Small intestine (tissue), 7 donors: ENCODE measurements around the gene ARHGAP10. TPM values are rescaled to one million over a fixed set of nuclear protein-coding genes. Genes with fewer than 3 reads are reported as not detected.

Experiments used
- DNase-seq, 2 donors: peaks; one replicate each; pipeline versions ENCODE4 v3.0.0 to v3.0.0-alpha.2; 2013
- FAIRE-seq: peaks from 2 replicates; lab custom pipeline; 2012; peaks lifted over from hg19 to GRCh38; lab: Jason Lieb, UNC
- H3K27ac ChIP-seq, 3 donors: one replicate each; pipeline ENCODE4 v1.5.1; 2013; ENCODE audit warnings: low read length in 2 of 3, mild to moderate bottlenecking in 2 of 3, control low read depth in 1 of 3, inconsistent platforms in 1 of 3, low read depth in 1 of 3, moderate library complexity in 1 of 3
- H3K27me3 ChIP-seq, 3 donors: one replicate each; pipeline ENCODE4 v1.6.1; 2013; ENCODE audit warnings: low read length in 3 of 3, inconsistent platforms in 1 of 3; ENCODE audit not compliant: control insufficient read depth in 3 of 3, insufficient read depth in 3 of 3
- H3K36me3 ChIP-seq, 3 donors: one replicate each; pipeline ENCODE4 v1.6.1; 2013; ENCODE audit warnings: low read length in 3 of 3, inconsistent platforms in 1 of 3, low read depth in 1 of 3, mild to moderate bottlenecking in 1 of 3, moderate library complexity in 1 of 3; ENCODE audit not compliant: control insufficient read depth in 3 of 3, insufficient read depth in 2 of 3
- H3K4me1 ChIP-seq, 3 donors: one replicate each; pipeline ENCODE4 v1.6.1; 2013; ENCODE audit warnings: low read length in 2 of 3, inconsistent platforms in 1 of 3, low read depth in 1 of 3, mild to moderate bottlenecking in 1 of 3, moderate library complexity in 1 of 3; ENCODE audit not compliant: control insufficient read depth in 3 of 3, insufficient read depth in 2 of 3
- H3K4me3 ChIP-seq, 3 donors: one replicate each; pipeline ENCODE4 v1.5.1; 2013; ENCODE audit warnings: low read length in 3 of 3, control low read depth in 1 of 3, inconsistent platforms in 1 of 3, low read depth in 1 of 3, mild to moderate bottlenecking in 1 of 3, moderate library complexity in 1 of 3
- H3K9me3 ChIP-seq, 2 donors: one replicate each; pipeline ENCODE4 v1.6.1; 2013; ENCODE audit warnings: low read depth in 1 of 2, low read length in 1 of 2; ENCODE audit not compliant: control insufficient read depth in 2 of 2, insufficient read depth in 1 of 2
- WGBS, 3 donors: extraction: QIAGEN DNeasy Blood & Tissue Kit; methylation state at CpG; one replicate each; pipeline ENCODE4 v1.1.7; 2013; 5-methylcytosine and 5-hydroxymethylcytosine counted together
- polyA plus RNA-seq, 4 donors: library from polyadenylated mRNA; stranded (reverse) in 3 of 4; unstranded in 1 of 4; fragments of 200-250 nt in 3 of 4; fragments of 120-200 nt in 1 of 4; gene quantifications; one replicate each; pipeline versions ENCODE4 v1.2.1 to v1.2.3, GENCODE V29; 2013
- donor health status: healthy with polysubstance abuse.
- donor health status: control.
- donor health status: control.
- donor health status: Bipolar disorder and iron deficiency.
- donor health status: healthy.

The ARHGAP10 gene
- polyA plus RNA-seq, 4 donors, result 3.4 to 13.2 (median 6.7) TPM

GRCh38 chr4:147944249-147944648, 212.4 kb downstream of the ARHGAP10 start:
- H3K36me3 ChIP-seq, result peaks cover 0 to 9% (median 0%) of the 10 kb centered on the region in 3 donors
- no peak for FAIRE-seq
- no peak overlapping the region for H3K27ac ChIP-seq
- H3K4me1 ChIP-seq, result peaks cover 0 to 2% (median 2%) of the 10 kb centered on the region in 3 donors
- DNase-seq, result no peak
- WGBS, 3 donors, result 57 to 86% (median 64%) methylated on average over 1 of the region's 1 CpG
- H3K27me3 ChIP-seq, result no peaks in the 10 kb centered on the region
- no peak overlapping the region for H3K4me3 ChIP-seq
- no peaks in the 10 kb centered on the region for H3K9me3 ChIP-seq

GRCh38 chr4:147944670-147945260, 212.9 kb downstream of the ARHGAP10 start:
- Histone ChIP-seq H3K27me3 (no peaks in the 10 kb centered on the region), H3K4me3 (no peak overlapping the region), H3K9me3 (no peaks in the 10 kb centered on the region), H3K27ac (no peak overlapping the region), H3K4me1 (peaks cover 0 to 2% (median 2%) of the 10 kb centered on the region in 3 donors), H3K36me3 (peaks cover 0 to 9% (median 0%) of the 10 kb centered on the region in 3 donors)
- no peak for DNase-seq
- WGBS, 3 donors, result 88 to 93% (median 91%) methylated on average over 10 of the region's 10 CpGs
- FAIRE-seq, result no peak

- Histone ChIP-seq H3K4me1 (peaks cover 0 to 2% (median 0%) of the 10 kb centered on the region in 3 donors), H3K27me3 (no peaks in the 10 kb centered on the region), H3K9me3 (no peaks in the 10 kb centered on the region), H3K27ac (no peak overlapping the region), H3K4me3 (no peak overlapping the region), H3K36me3 (peaks cover 0 to 9% (median 2%) of the 10 kb centered on the region in 3 donors)
- WGBS, 3 donors, result 94 to 99% (median 97%) methylated on average over 5 of the region's 5 CpGs
- DNase-seq (no peak), FAIRE-seq (no peak)
These were observed 216.4 kb downstream of the ARHGAP10 start for GRCh38 chr4:147948336-147948735.

GRCh38 chr4:147950261-147950660, 218.4 kb downstream of the ARHGAP10 start:
- 93 to 96% (median 96%) methylated on average over 1 of the region's 1 CpG for WGBS, 3 donors
- Histone ChIP-seq H3K9me3 (no peaks in the 10 kb centered on the region), H3K4me1 (no peaks in the 10 kb centered on the region), H3K36me3 (peaks cover 0 to 9% (median 2%) of the 10 kb centered on the region in 3 donors), H3K27me3 (no peaks in the 10 kb centered on the region), H3K27ac (no peak overlapping the region), H3K4me3 (no peak overlapping the region)
- FAIRE-seq, result no peak
- no peak for DNase-seq

GRCh38 chr4:147950841-147951240, 219.0 kb downstream of the ARHGAP10 start:
- WGBS, 3 donors, result 42 to 78% (median 64%) methylated on average over 2 of the region's 2 CpGs
- H3K27me3 ChIP-seq, result no peaks in the 10 kb centered on the region
- no peaks in the 10 kb centered on the region for H3K4me1 ChIP-seq
- H3K36me3 ChIP-seq, result peaks cover 0 to 7% (median 2%) of the 10 kb centered on the region in 3 donors
- H3K9me3 ChIP-seq, result no peaks in the 10 kb centered on the region
- no peak for FAIRE-seq
- no peak overlapping the region for H3K4me3 ChIP-seq
- no peak overlapping the region for H3K27ac ChIP-seq
- DNase-seq, result no peak

GRCh38 chr4:147954850-147955249, 223.0 kb downstream of the ARHGAP10 start:
- Histone ChIP-seq H3K4me3 (no peak overlapping the region), H3K36me3 (peaks cover 0 to 2% (median 0%) of the 10 kb centered on the region in 3 donors), H3K9me3 (no peaks in the 10 kb centered on the region), H3K4me1 (no peaks in the 10 kb centered on the region), H3K27ac (no peak overlapping the region), H3K27me3 (no peaks in the 10 kb centered on the region)
- FAIRE-seq (no peak), DNase-seq (no peak)
- WGBS, 3 donors, result 85 to 91% (median 91%) methylated on average over 2 of the region's 2 CpGs

- no peak for DNase-seq
- Histone ChIP-seq H3K4me1 (no peaks in the 10 kb centered on the region), H3K9me3 (no peaks in the 10 kb centered on the region), H3K4me3 (no peak overlapping the region), H3K36me3 (no peaks in the 10 kb centered on the region), H3K27ac (no peak overlapping the region), H3K27me3 (no peaks in the 10 kb centered on the region)
- FAIRE-seq, result no peak
- 64 to 78% (median 78%) methylated on average over 4 of the region's 4 CpGs for WGBS, 3 donors
These were observed 224.1 kb downstream of the ARHGAP10 start for GRCh38 chr4:147955827-147956558.

GRCh38 chr4:147957446-147957845, 225.6 kb downstream of the ARHGAP10 start:
- no peaks in the 10 kb centered on the region for H3K9me3 ChIP-seq
- WGBS, 3 donors, result 85 to 87% (median 86%) methylated on average over 3 of the region's 3 CpGs
- FAIRE-seq, result no peak

More at GRCh38 chr4:147957446-147957845, 225.6 kb downstream of the ARHGAP10 start:
- Histone ChIP-seq H3K36me3 (no peaks in the 10 kb centered on the region), H3K4me1 (no peaks in the 10 kb centered on the region), H3K4me3 (no peak overlapping the region), H3K27ac (no peak overlapping the region), H3K27me3 (no peaks in the 10 kb centered on the region)
- DNase-seq, result no peak
